H9 (cell line): ENCODE measurements around the gene ZSCAN25. TPM values are rescaled to one million over a fixed set of nuclear protein-coding genes. Genes with fewer than 3 reads are reported as not detected.

Source experiments
- DNase-seq: peaks from one replicate; pipeline ENCODE4 v3.0.0-alpha.2; 2017
- H2AFZ ChIP-seq: one replicate; pipeline ENCODE4 v1.6.1; 2013; ENCODE audit warnings: mild to moderate bottlenecking, low read length, control low read depth, moderate library complexity
- H2AK5ac ChIP-seq: 2 replicates; pipeline ENCODE4 v1.6.1; 2013; ENCODE audit warnings: low read length, control low read depth, mixed read lengths; ENCODE audit not compliant: insufficient read length
- H2BK120ac ChIP-seq: one replicate; pipeline ENCODE4 v1.6.1; 2013; ENCODE audit warnings: low read depth, mild to moderate bottlenecking, low read length, control low read depth, inconsistent platforms; ENCODE audit not compliant: poor library complexity, severe bottlenecking
- H2BK12ac ChIP-seq: 2 replicates; pipeline ENCODE4 v1.6.1; 2013; ENCODE audit warnings: low read length, control low read depth, mixed read lengths, low read depth; ENCODE audit not compliant: insufficient read length
- H2BK15ac ChIP-seq: 2 replicates; pipeline ENCODE4 v1.6.1; 2013; ENCODE audit warnings: low read depth, low read length, control low read depth
- H2BK20ac ChIP-seq: one replicate; pipeline ENCODE4 v1.6.1; 2013; ENCODE audit warnings: low read depth, mild to moderate bottlenecking, low read length, control low read depth, inconsistent platforms; ENCODE audit not compliant: poor library complexity, severe bottlenecking
- H2BK5ac ChIP-seq: 2 replicates; pipeline ENCODE4 v1.6.1; 2013; ENCODE audit warnings: low read length, control low read depth, mixed read lengths; ENCODE audit not compliant: insufficient read length
- H3K14ac ChIP-seq: 2 replicates; pipeline ENCODE4 v1.6.1; 2013; ENCODE audit warnings: low read length, control low read depth; ENCODE audit not compliant: insufficient read depth
- H3K18ac ChIP-seq: 2 replicates; pipeline ENCODE4 v1.6.1; 2013; ENCODE audit warnings: low read depth, mild to moderate bottlenecking, mixed read lengths, low read length, control low read depth; ENCODE audit not compliant: insufficient read length
- H3K23ac ChIP-seq: 2 replicates; pipeline ENCODE4 v1.6.1; 2013; ENCODE audit warnings: low read length, control low read depth, mixed read lengths, low read depth; ENCODE audit not compliant: insufficient read length
- H3K23me2 ChIP-seq: 2 replicates; pipeline ENCODE4 v1.6.1; 2013; ENCODE audit warnings: low read depth, mild to moderate bottlenecking, mixed read lengths, low read length, control low read depth; ENCODE audit not compliant: insufficient read length, poor library complexity, severe bottlenecking
- H3K27ac ChIP-seq: 2 replicates; pipeline ENCODE4 v1.5.1; 2013; ENCODE audit warnings: low read length, control low read depth, mixed read lengths, low read depth; ENCODE audit not compliant: insufficient read length
- H3K27me3 ChIP-seq: 2 replicates; pipeline ENCODE4 v1.6.1; 2013; ENCODE audit warnings: low read length, control low read depth, inconsistent platforms; ENCODE audit not compliant: insufficient read depth
- H3K4ac ChIP-seq: 2 replicates; pipeline ENCODE4 v1.6.1; 2013; ENCODE audit warnings: low read depth, mild to moderate bottlenecking, control low read depth, inconsistent platforms, low read length, moderate library complexity
- H3K4me1 ChIP-seq: 2 replicates; pipeline ENCODE4 v1.6.1; 2013; ENCODE audit warnings: low read length, control low read depth, inconsistent platforms; ENCODE audit not compliant: insufficient read depth
- H3K4me2 ChIP-seq: 2 replicates; pipeline ENCODE4 v1.6.1; 2013; ENCODE audit warnings: low read length, control low read depth, mixed read lengths; ENCODE audit not compliant: insufficient read length, insufficient read depth
- H3K56ac ChIP-seq: 2 replicates; pipeline ENCODE4 v1.6.1; 2013; ENCODE audit warnings: low read depth, mild to moderate bottlenecking, mixed read lengths, low read length, control low read depth; ENCODE audit not compliant: insufficient read length
- H3K79me1 ChIP-seq: 2 replicates; pipeline ENCODE4 v1.6.1; 2013; ENCODE audit warnings: low read depth, mild to moderate bottlenecking, moderate library complexity, low read length, control low read depth, inconsistent platforms; ENCODE audit not compliant: insufficient read depth, poor library complexity, severe bottlenecking
- H3K79me2 ChIP-seq: 2 replicates; pipeline ENCODE4 v1.6.1; 2013; ENCODE audit warnings: low read length, control low read depth, inconsistent platforms; ENCODE audit not compliant: insufficient read depth
- H3K9ac ChIP-seq: 2 replicates; pipeline ENCODE4 v1.6.1; 2013; ENCODE audit warnings: low read length, control low read depth, mixed read lengths; ENCODE audit not compliant: insufficient read length; ENCODE audit errors: extremely low read depth
- H3K9me3 ChIP-seq: one replicate; pipeline ENCODE4 v1.6.1; 2013; ENCODE audit warnings: low read depth, low read length, inconsistent platforms; ENCODE audit not compliant: control insufficient read depth
- H3T11ph ChIP-seq: one replicate; pipeline ENCODE4 v1.6.1; 2013; ENCODE audit warnings: mild to moderate bottlenecking, low read length, control low read depth, inconsistent platforms
- H4K20me1 ChIP-seq: one replicate; pipeline ENCODE4 v1.6.1; 2013; ENCODE audit not compliant: control insufficient read depth, insufficient read length, insufficient read depth
- H4K5ac ChIP-seq: 2 replicates; pipeline ENCODE4 v1.6.1; 2013; ENCODE audit warnings: low read depth, mild to moderate bottlenecking, mixed read lengths, low read length, control low read depth; ENCODE audit not compliant: insufficient read length
- H4K8ac ChIP-seq: replicated peaks from 2 replicates; pipeline ENCODE4 v1.6.1; 2013; ENCODE audit warnings: low read length, control low read depth, mixed read lengths, low read depth; ENCODE audit not compliant: insufficient read length
- H4K91ac ChIP-seq: 2 replicates; pipeline ENCODE4 v1.6.1; 2013; ENCODE audit warnings: low read depth, mild to moderate bottlenecking, moderate library complexity, mixed read lengths, low read length, control low read depth; ENCODE audit not compliant: insufficient read length
- H3K27ac Mint-ChIP-seq, 3 experiments: 2 replicates in 2 of 3; 3 replicates in 1 of 3; pipeline ENCODE4 v1.8.0; 2020 to 2021; ENCODE audit warnings: mixed read lengths in 3 of 3, mild to moderate bottlenecking in 1 of 3, moderate library complexity in 1 of 3
- H3K27me3 Mint-ChIP-seq: 2 replicates; pipeline ENCODE4 v1.8.0; 2021; ENCODE audit warnings: low read depth, mild to moderate bottlenecking, moderate library complexity, mixed read lengths
- H3K36me3 Mint-ChIP-seq, 3 experiments: 2 replicates in 2 of 3; 3 replicates in 1 of 3; pipeline ENCODE4 v1.8.0; 2020 to 2021; ENCODE audit warnings: low read depth in 3 of 3, mixed read lengths in 3 of 3; ENCODE audit not compliant: insufficient read depth in 1 of 3
- H3K4me1 Mint-ChIP-seq, 2 experiments: 2 replicates each; pipeline ENCODE4 v1.8.0; 2020; ENCODE audit warnings: mixed read lengths in 2 of 2
- H3K4me3 Mint-ChIP-seq, 2 experiments: 2 replicates in 1 of 2; 3 replicates in 1 of 2; pipeline ENCODE4 v1.8.0; 2020 to 2021; ENCODE audit warnings: mild to moderate bottlenecking in 2 of 2, mixed read lengths in 2 of 2, moderate library complexity in 1 of 2
- H3K9me3 Mint-ChIP-seq, 2 experiments: 2 replicates in 1 of 2; 3 replicates in 1 of 2; pipeline ENCODE4 v1.8.0; 2020; ENCODE audit warnings: mild to moderate bottlenecking in 2 of 2, mixed read lengths in 2 of 2, moderate library complexity in 1 of 2
- WGBS: extraction: QIAGEN DNeasy Blood & Tissue Kit; methylation state at CpG from one replicate; pipeline ENCODE4 v1.1.7; 2013; ENCODE audit warnings: missing lambda C conversion rate, low lambda C conversion rate, mixed read lengths; ENCODE audit not compliant: insufficient read length; ENCODE audit errors: extremely low coverage; 5-methylcytosine and 5-hydroxymethylcytosine counted together
- total RNA-seq: library from RNA; stranded (reverse); gene quantifications from 2 replicates; pipeline ENCODE4 v1.2.1, GENCODE V29; 2021
- TF ChIP-seq, protein P1 (sequence below): fragments of 200-600 bp; sonication (generic); conservative IDR thresholded peaks from 3 replicates; pipeline ENCODE4 v1.8.0; 2021; ENCODE audit warnings: antibody characterized with exemption, mild to moderate bottlenecking

Gene ZSCAN25
- total RNA-seq, 1 experiment from 2014 or later = 21.3 TPM

DNA sequence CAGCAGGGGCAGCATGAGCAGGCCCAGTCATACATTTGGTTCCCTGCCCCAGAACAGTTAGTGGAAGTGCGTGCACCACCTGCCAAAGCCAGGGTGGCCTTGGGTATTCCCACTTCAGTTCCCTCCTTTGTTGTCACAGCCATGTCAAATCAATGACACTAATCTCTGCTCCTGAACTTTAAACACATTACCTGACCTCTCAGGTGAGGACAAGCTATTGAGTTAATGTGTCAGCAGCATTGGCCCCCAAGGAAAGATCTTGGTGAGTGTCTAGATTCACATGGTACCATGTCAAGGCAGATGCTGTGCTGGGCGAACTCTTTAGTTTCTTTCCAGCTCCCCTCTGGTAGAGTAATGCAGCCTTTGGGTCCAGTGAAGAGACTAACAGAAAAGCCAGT, 60.9 kb downstream of the ZSCAN25 start:
- Mint-ChIP-seq H3K27me3 (peaks cover 4% of the 10 kb centered on the region), H3K9me3 (peaks cover 0 to 12% of the 10 kb centered on the region in 2 experiments; a peak in 2 of 5 replicates), H3K27ac (no peak overlapping the region), H3K4me3 (no peak overlapping the region), H3K36me3 (peaks cover 0 to 6% (median 6%) of the 10 kb centered on the region in 3 experiments; a peak in 2 of 7 replicates), H3K4me1 (peaks cover 17 to 21% of the 10 kb centered on the region in 2 experiments)
- no peak overlapping the region for H4K8ac ChIP-seq
- no peak overlapping the region for H3K14ac ChIP-seq
- H3K4me2 ChIP-seq = no peak overlapping the region
- H2AFZ ChIP-seq = no peak overlapping the region
- DNase-seq = no peak
- H4K5ac ChIP-seq = no peak overlapping the region
- no peak overlapping the region for H2BK5ac ChIP-seq
- H3K27me3 ChIP-seq = no peaks in the 10 kb centered on the region
- no peak overlapping the region for H3K23ac ChIP-seq
- no peak overlapping the region for H3T11ph ChIP-seq
- no peak overlapping the region for H3K27ac ChIP-seq
- no peak overlapping the region for H2BK120ac ChIP-seq
- TF ChIP-seq, protein P1, sequence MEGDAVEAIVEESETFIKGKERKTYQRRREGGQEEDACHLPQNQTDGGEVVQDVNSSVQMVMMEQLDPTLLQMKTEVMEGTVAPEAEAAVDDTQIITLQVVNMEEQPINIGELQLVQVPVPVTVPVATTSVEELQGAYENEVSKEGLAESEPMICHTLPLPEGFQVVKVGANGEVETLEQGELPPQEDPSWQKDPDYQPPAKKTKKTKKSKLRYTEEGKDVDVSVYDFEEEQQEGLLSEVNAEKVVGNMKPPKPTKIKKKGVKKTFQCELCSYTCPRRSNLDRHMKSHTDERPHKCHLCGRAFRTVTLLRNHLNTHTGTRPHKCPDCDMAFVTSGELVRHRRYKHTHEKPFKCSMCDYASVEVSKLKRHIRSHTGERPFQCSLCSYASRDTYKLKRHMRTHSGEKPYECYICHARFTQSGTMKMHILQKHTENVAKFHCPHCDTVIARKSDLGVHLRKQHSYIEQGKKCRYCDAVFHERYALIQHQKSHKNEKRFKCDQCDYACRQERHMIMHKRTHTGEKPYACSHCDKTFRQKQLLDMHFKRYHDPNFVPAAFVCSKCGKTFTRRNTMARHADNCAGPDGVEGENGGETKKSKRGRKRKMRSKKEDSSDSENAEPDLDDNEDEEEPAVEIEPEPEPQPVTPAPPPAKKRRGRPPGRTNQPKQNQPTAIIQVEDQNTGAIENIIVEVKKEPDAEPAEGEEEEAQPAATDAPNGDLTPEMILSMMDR = no peak
- no peak overlapping the region for H4K91ac ChIP-seq
- no peaks in the 10 kb centered on the region for H3K23me2 ChIP-seq
- no peak overlapping the region for H2BK20ac ChIP-seq
- no peak overlapping the region for H2AK5ac ChIP-seq
- H3K79me2 ChIP-seq = no peaks in the 10 kb centered on the region
- H3K56ac ChIP-seq = no peak overlapping the region
- H3K18ac ChIP-seq = no peak overlapping the region
- no peak overlapping the region for H2BK15ac ChIP-seq
- no CpG with 5 or more reads among the region's 2 CpGs for WGBS
- H3K4me1 ChIP-seq = no peaks in the 10 kb centered on the region
- no peak overlapping the region for H2BK12ac ChIP-seq
- no peaks in the 10 kb centered on the region for H3K79me1 ChIP-seq
- no peak overlapping the region for H3K9ac ChIP-seq
- no peaks in the 10 kb centered on the region for H3K9me3 ChIP-seq
- H3K4ac ChIP-seq = no peak overlapping the region
- no peaks in the 10 kb centered on the region for H4K20me1 ChIP-seq
